SK-N-SH (cell line): ENCODE results near the gene UFSP1. TPM values are rescaled to one million over a fixed set of nuclear protein-coding genes. Genes with fewer than 3 reads are reported as not detected.

Experiments used
- CTCF ChIA-PET: fragments of 300-600, 350-600 bp; formaldehyde crosslinking; extraction: SDS; loops from one replicate; lab custom pipeline; 2021; lab: Yijun Ruan, JAX
- POLR2A ChIA-PET: fragments of 350-600 bp; sonication (Branson Sonifier 250); formaldehyde crosslinking; extraction: SDS; loops from one replicate; lab custom pipeline; 2020; ENCODE audit warnings: antibody characterized with exemption, inconsistent platforms; lab: Yijun Ruan, JAX
- DNase-seq: peaks from one replicate; pipeline ENCODE4 v3.0.0; 2012
- H2AFZ ChIP-seq: fragments of 200-600 bp; sonication (generic); 2 replicates; pipeline ENCODE4 v1.8.1; 2016; ENCODE audit warnings: antibody characterized with exemption, mild to moderate bottlenecking, low read depth
- H3F3A ChIP-seq: fragments of 200-600 bp; sonication (generic); replicated peaks from 2 replicates; pipeline ENCODE3; 2016; ENCODE audit warnings: antibody characterized with exemption, mild to moderate bottlenecking; ENCODE audit not compliant: insufficient read depth
- H3K27ac ChIP-seq, 2 experiments: fragments of 200-500 bp in 1 of 2; fragments of 200-600 bp in 1 of 2; sonication (Bioruptor generic) in 1 of 2; sonication (generic), shearing (Covaris generic) in 1 of 2; 2 replicates each; pipeline versions ENCODE4 v1.5.1 to v1.6.1; 2014 to 2016; ENCODE audit warnings: low read depth in 2 of 2, inconsistent platforms in 1 of 2, low read length in 1 of 2, mild to moderate bottlenecking in 1 of 2, mixed read lengths in 1 of 2
- H3K27me3 ChIP-seq: fragments of 200-600 bp; sonication (generic), shearing (Covaris generic); 2 replicates; pipeline ENCODE4 v1.6.1; 2016; ENCODE audit warnings: mixed run types; ENCODE audit not compliant: insufficient read depth
- H3K36me3 ChIP-seq, 2 experiments: fragments of 200-500 bp in 1 of 2; fragments of 200-600 bp in 1 of 2; sonication (Bioruptor generic) in 1 of 2; sonication (generic) in 1 of 2; replicated peaks in 1 of 2; 2 replicates each; pipeline versions ENCODE3 to v1.5.1; 2014 to 2016; ENCODE audit warnings: low read length in 1 of 2, mild to moderate bottlenecking in 1 of 2; ENCODE audit not compliant: insufficient read depth in 2 of 2, control insufficient read depth in 1 of 2
- H3K4me1 ChIP-seq, 2 experiments: fragments of 200-500 bp in 1 of 2; fragments of 200-600 bp in 1 of 2; sonication (Bioruptor generic) in 1 of 2; sonication (generic), shearing (Covaris generic) in 1 of 2; 2 replicates each; pipeline versions ENCODE4 v1.5.1 to v1.6.1; 2014 to 2016; ENCODE audit warnings: low read depth in 1 of 2, low read length in 1 of 2, mixed run types in 1 of 2; ENCODE audit not compliant: insufficient read depth in 2 of 2, control insufficient read depth in 1 of 2
- H3K4me2 ChIP-seq: fragments of 200-600 bp; sonication (generic), shearing (Covaris generic); 2 replicates; pipeline ENCODE4 v1.6.1; 2017; ENCODE audit warnings: mixed run types
- H3K4me3 ChIP-seq, 2 experiments: fragments of 200-500 bp in 1 of 2; fragments of 200-600 bp in 1 of 2; sonication (Bioruptor generic) in 1 of 2; sonication (generic), shearing (Covaris generic) in 1 of 2; 2 replicates each; pipeline versions ENCODE4 v1.5.1 to v1.8.1; 2014 to 2016; ENCODE audit warnings: low read depth in 2 of 2, inconsistent platforms in 1 of 2, low read length in 1 of 2, mild to moderate bottlenecking in 1 of 2, mixed read lengths in 1 of 2, moderate library complexity in 1 of 2
- H3K79me2 ChIP-seq: fragments of 200-600 bp; sonication (generic); 2 replicates; pipeline ENCODE4 v1.8.1; 2017; ENCODE audit warnings: mild to moderate bottlenecking; ENCODE audit not compliant: insufficient read depth
- H3K9ac ChIP-seq: fragments of 200-600 bp; sonication (generic); 2 replicates; pipeline ENCODE4 v1.6.1; 2017; ENCODE audit warnings: mixed run types
- H3K9me2 ChIP-seq: fragments of 200-600 bp; sonication (generic); 2 replicates; pipeline ENCODE4 v1.6.1; 2017; ENCODE audit warnings: mixed run types
- H3K9me3 ChIP-seq: fragments of 200-600 bp; sonication (generic); 2 replicates; pipeline ENCODE4 v1.6.1; 2017; ENCODE audit warnings: mixed run types, mild to moderate bottlenecking, moderate library complexity
- H4K20me1 ChIP-seq: fragments of 200-600 bp; sonication (generic); 2 replicates; pipeline ENCODE4 v1.6.1; 2017; ENCODE audit warnings: mild to moderate bottlenecking, mixed run types; ENCODE audit not compliant: insufficient read depth
- EP300 ChIP-seq, 2 experiments: IDR thresholded peaks; 2 replicates each; pipeline versions ENCODE4 v1.4.0 to v1.6.1; 2012; ENCODE audit warnings: borderline replicate concordance in 1 of 2, low read depth in 1 of 2, low read length in 1 of 2
- EZH2phosphoT487 ChIP-seq: fragments of 200-600 bp; sonication (generic); IDR thresholded peaks from 2 replicates; pipeline ENCODE4 v1.6.1; 2017; ENCODE audit warnings: low read depth, mixed run types, mild to moderate bottlenecking, antibody characterized with exemption, moderate library complexity, borderline replicate concordance
- FOSL2 ChIP-seq: IDR thresholded peaks from 2 replicates; pipeline ENCODE4 v1.4.0; 2012; ENCODE audit warnings: low read depth, mild to moderate bottlenecking, moderate library complexity, borderline replicate concordance
- JUND ChIP-seq: IDR thresholded peaks from 2 replicates; pipeline ENCODE4 v1.4.0; 2012
- NFIC ChIP-seq: IDR thresholded peaks from 2 replicates; pipeline ENCODE4 v1.4.0; 2012; ENCODE audit warnings: borderline replicate concordance
- NRF1 ChIP-seq: IDR thresholded peaks from 2 replicates; pipeline ENCODE4 v1.6.1; 2012; ENCODE audit warnings: low read depth, mild to moderate bottlenecking, low read length
- REST ChIP-seq: IDR thresholded peaks from 2 replicates; pipeline ENCODE4 v1.6.1; 2012; ENCODE audit warnings: mild to moderate bottlenecking, low read depth, low read length, moderate library complexity
- SMC3 ChIP-seq: IDR thresholded peaks from 2 replicates; pipeline ENCODE4 v1.6.1; 2012; ENCODE audit warnings: low read depth, low read length, improper control_type of control experiment
- TAF1 ChIP-seq: IDR thresholded peaks from 2 replicates; pipeline ENCODE4 v1.6.1; 2012; ENCODE audit warnings: low read depth, mild to moderate bottlenecking, low read length, moderate library complexity, borderline replicate concordance
- TCF12 ChIP-seq: IDR thresholded peaks from 2 replicates; pipeline ENCODE4 v1.4.0; 2012
- WGBS: methylation state at CpG from one replicate; pipeline ENCODE4 v1.1.6; 2017; ENCODE audit warnings: low lambda C conversion rate; 5-methylcytosine and 5-hydroxymethylcytosine counted together
- polyA plus RNA-seq, 3 experiments: library from polyadenylated mRNA; depleted of rRNA; stranded (reverse); fragments of >200 nt; gene quantifications; 2 replicates each; pipeline ENCODE4 v1.2.3, GENCODE V29; 2012
- TF ChIP-seq, protein P1 (sequence below): IDR thresholded peaks from 2 replicates; pipeline ENCODE4 v1.4.0; 2012; ENCODE audit warnings: low read depth, borderline replicate concordance
- TF ChIP-seq, protein P2 (sequence below): fragments of 150-350 bp; IDR thresholded peaks from 2 replicates; pipeline ENCODE4 v1.6.1; 2017; ENCODE audit warnings: antibody characterized with exemption, low read length, low read depth, borderline replicate concordance
- TF ChIP-seq, protein P3 (sequence below): fragments of 150-350 bp; IDR thresholded peaks from 2 replicates; pipeline ENCODE4 v1.6.1; 2016; ENCODE audit warnings: mild to moderate bottlenecking, low read depth, low read length
- TF ChIP-seq, protein P4 (sequence below): IDR thresholded peaks from 2 replicates; pipeline ENCODE4 v1.4.0; 2012; ENCODE audit warnings: low read depth, borderline replicate concordance

The UFSP1 gene
- polyA plus RNA-seq, 1 of the 3 experiments (the other 2 are of a cell fraction): 4.5 TPM

DNA sequence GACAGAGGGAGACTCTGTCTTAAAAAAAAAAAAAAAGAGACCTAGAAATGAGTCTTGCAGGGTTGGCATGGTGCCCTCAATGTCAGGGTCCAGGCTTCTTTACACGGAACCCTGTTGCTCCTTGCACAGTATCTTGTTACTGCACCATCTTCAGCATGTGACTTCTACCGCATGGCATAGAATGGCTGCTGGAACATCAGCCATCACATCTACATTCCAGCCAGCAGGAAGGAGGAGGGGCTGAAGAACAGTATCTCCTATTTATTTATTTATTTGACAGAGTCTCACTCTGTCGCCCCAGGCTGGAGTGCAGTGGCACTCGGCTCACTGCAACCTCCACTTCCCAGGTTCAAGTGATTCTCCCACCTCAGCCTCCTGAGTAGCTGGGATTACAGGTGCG lies 9.9 kb upstream of the UFSP1 start:
- Histone ChIP-seq H3K36me3 (no peaks in the 10 kb centered on the region), H3K27ac (no peak overlapping the region), H3K9me3 (no peaks in the 10 kb centered on the region), H3K4me1 (peaks cover 7 to 9% of the 10 kb centered on the region in 2 experiments; a peak in 2 of 4 replicates), H4K20me1 (no peaks in the 10 kb centered on the region), H3K9ac (no peak overlapping the region), H3K79me2 (no peaks in the 10 kb centered on the region), H3K4me3 (no peak overlapping the region), H2AFZ (no peak overlapping the region)
- no peak for DNase-seq
- WGBS: 52% methylated on average over 5 of the region's 5 CpGs
- POLR2A ChIA-PET: no interaction called here
- TF ChIP-seq, protein P1, sequence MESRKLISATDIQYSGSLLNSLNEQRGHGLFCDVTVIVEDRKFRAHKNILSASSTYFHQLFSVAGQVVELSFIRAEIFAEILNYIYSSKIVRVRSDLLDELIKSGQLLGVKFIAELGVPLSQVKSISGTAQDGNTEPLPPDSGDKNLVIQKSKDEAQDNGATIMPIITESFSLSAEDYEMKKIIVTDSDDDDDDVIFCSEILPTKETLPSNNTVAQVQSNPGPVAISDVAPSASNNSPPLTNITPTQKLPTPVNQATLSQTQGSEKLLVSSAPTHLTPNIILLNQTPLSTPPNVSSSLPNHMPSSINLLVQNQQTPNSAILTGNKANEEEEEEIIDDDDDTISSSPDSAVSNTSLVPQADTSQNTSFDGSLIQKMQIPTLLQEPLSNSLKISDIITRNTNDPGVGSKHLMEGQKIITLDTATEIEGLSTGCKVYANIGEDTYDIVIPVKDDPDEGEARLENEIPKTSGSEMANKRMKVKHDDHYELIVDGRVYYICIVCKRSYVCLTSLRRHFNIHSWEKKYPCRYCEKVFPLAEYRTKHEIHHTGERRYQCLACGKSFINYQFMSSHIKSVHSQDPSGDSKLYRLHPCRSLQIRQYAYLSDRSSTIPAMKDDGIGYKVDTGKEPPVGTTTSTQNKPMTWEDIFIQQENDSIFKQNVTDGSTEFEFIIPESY: no peak
- no peak for TF ChIP-seq NRF1
- TF ChIP-seq, protein P2, sequence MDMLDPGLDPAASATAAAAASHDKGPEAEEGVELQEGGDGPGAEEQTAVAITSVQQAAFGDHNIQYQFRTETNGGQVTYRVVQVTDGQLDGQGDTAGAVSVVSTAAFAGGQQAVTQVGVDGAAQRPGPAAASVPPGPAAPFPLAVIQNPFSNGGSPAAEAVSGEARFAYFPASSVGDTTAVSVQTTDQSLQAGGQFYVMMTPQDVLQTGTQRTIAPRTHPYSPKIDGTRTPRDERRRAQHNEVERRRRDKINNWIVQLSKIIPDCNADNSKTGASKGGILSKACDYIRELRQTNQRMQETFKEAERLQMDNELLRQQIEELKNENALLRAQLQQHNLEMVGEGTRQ: no peak
- TF ChIP-seq EP300 (IDR thresholded peaks at IDR 0.05; ENCODE audit: borderline replicate concordance in 1 of 2, low read depth in 1 of 2, low read length in 1 of 2): no peak
- TF ChIP-seq, protein P3, sequence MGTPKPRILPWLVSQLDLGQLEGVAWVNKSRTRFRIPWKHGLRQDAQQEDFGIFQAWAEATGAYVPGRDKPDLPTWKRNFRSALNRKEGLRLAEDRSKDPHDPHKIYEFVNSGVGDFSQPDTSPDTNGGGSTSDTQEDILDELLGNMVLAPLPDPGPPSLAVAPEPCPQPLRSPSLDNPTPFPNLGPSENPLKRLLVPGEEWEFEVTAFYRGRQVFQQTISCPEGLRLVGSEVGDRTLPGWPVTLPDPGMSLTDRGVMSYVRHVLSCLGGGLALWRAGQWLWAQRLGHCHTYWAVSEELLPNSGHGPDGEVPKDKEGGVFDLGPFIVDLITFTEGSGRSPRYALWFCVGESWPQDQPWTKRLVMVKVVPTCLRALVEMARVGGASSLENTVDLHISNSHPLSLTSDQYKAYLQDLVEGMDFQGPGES: no peak
- TF ChIP-seq TAF1: no peak
- TF ChIP-seq TCF12: no peak
- TF ChIP-seq, protein P4, sequence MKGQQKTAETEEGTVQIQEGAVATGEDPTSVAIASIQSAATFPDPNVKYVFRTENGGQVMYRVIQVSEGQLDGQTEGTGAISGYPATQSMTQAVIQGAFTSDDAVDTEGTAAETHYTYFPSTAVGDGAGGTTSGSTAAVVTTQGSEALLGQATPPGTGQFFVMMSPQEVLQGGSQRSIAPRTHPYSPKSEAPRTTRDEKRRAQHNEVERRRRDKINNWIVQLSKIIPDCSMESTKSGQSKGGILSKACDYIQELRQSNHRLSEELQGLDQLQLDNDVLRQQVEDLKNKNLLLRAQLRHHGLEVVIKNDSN: no peak
- no peak for TF ChIP-seq SMC3
- TF ChIP-seq NFIC: no peak
- no peak for TF ChIP-seq REST
- TF ChIP-seq FOSL2: no peak
- TF ChIP-seq JUND: no peak
- TF ChIP-seq EZH2phosphoT487: no peak
- TF ChIP-seq, all 33 proteins: peak for 0
- Histone ChIP-seq H3F3A (no peaks in the 10 kb centered on the region), H3K9me2 (no peaks in the 10 kb centered on the region), H3K27me3 (peaks cover 69% of the 10 kb centered on the region), H3K4me2 (no peak overlapping the region)
- CTCF ChIA-PET: interaction anchor here (1.5 to 10.3 kb wide), 5 partner anchors 47 to 245 kb away, joined by 4 to 122 read pairs (median 6); partner anchors contain the start of gene SLC12A9
